HG03064 (cell line): ENCODE data around the gene BCR.

Experiments
- ATAC-seq: cut with Tn5 transposase; IDR thresholded peaks from one replicate; pipeline ENCODE4 v1.9.1; 2021; ENCODE audit warnings: low read depth; ENCODE audit not compliant: unreplicated experiment

BCR gene

DNA sequence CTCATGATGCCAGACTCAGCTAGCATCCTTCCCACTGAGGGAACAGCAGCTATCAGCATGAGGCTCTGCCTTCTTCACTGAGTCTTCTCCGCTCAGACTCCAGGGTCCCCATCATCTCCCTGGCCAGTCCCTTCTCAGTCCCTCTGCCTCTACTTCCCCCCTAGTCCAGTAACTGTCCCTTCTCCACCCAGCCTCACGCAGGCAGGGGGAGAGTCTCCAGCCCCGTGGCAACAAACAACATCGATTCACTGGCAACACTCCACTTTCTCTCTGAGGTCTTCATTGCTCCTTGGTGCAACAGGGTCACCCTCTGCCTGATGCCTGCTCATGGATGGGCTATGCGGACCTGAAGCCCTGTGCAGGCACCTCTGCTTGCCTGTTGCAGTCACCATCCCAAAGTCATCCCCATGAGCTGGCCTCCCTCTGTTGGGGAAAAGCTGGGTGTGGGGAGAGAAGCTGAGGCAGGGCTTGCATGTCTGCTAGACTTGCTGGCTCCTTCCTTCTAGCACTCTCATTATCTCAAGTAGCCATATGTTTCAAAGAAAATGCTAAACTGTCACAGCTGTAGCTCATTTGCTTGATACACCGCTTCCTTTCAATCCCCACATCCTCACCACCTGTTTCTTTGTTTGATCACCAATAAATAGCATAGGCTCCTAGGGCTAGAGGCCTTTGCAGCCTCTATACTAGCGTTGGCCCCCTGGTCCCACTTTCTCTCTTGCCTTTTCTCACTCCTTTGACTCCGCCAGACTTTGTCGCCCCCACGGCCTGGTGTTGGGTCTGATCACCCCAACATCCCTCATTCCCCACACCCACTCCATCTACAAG, 4.3 kb upstream of the BCR start:
- ATAC-seq, result no peak

- ATAC-seq, result no peak
Measured at GRCh38 chr22:23176645-23177027, 3.7 kb upstream of the BCR start.

DNA sequence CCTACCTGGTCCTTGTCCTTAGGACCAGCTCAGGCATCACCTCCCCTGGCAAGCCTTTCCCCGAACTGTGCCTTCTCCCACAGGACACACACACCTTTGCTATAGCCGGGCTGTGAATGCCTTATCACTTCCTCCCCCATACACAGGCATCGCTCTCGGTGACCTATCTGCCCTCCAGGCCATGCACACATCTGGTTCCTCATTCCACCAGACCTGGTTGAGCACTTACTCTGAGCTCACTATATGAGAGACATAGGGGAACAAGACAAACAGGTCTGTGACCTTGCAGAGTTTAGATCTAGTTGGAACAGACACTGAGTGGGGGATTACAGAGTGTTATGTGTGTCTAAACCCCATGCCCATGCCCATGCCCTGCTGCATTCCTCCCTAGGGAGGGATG, 3.1 kb upstream of the BCR start:
- no peak for ATAC-seq

DNA sequence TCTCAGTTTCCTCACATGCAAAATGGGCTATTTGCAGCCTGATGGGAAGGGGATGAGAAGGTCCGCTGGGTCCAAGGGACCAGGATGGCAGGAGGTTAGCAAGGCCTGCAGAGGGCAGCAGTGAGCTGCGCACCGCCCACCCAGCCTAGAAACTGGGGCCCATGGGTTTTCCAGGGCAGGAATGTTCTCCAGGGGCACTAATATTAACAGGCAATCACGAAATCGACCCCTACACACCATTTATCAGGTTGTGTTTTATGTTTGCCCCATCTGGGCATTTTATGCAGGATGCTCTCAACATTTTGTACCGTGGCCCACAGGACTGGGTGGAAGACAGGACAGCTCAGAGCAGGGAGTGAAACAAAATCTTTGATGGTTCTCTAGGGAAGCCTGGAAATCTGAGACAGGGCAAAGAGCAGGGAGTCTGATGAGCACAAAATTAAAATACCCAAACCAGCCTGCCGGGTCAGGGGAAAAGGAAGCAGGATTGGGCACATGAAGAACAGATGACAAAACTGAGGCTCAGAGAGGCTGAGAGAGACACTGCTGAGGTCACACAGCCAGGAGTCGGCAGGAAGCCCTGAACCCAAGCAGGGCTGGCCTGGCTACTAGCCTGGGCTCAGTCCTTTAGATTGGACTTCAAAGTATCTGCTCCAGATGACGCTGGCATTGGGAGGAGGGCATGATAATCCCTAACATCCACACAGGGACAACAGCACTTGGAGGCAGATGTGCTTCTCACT, 1.6 kb upstream of the BCR start:
- ATAC-seq, result no peak

- ATAC-seq, result no peak
Measured at GRCh38 chr22:23179381-23180299, 669 bp upstream of the BCR start.

DNA sequence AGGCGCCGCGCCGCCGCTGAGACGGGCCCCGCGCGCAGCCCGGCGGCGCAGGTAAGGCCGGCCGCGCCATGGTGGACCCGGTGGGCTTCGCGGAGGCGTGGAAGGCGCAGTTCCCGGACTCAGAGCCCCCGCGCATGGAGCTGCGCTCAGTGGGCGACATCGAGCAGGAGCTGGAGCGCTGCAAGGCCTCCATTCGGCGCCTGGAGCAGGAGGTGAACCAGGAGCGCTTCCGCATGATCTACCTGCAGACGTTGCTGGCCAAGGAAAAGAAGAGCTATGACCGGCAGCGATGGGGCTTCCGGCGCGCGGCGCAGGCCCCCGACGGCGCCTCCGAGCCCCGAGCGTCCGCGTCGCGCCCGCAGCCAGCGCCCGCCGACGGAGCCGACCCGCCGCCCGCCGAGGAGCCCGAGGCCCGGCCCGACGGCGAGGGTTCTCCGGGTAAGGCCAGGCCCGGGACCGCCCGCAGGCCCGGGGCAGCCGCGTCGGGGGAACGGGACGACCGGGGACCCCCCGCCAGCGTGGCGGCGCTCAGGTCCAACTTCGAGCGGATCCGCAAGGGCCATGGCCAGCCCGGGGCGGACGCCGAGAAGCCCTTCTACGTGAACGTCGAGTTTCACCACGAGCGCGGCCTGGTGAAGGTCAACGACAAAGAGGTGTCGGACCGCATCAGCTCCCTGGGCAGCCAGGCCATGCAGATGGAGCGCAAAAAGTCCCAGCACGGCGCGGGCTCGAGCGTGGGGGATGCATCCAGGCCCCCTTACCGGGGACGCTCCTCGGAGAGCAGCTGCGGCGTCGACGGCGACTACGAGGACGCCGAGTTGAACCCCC, 798 bp downstream of the BCR start:
- no peak for ATAC-seq

DNA sequence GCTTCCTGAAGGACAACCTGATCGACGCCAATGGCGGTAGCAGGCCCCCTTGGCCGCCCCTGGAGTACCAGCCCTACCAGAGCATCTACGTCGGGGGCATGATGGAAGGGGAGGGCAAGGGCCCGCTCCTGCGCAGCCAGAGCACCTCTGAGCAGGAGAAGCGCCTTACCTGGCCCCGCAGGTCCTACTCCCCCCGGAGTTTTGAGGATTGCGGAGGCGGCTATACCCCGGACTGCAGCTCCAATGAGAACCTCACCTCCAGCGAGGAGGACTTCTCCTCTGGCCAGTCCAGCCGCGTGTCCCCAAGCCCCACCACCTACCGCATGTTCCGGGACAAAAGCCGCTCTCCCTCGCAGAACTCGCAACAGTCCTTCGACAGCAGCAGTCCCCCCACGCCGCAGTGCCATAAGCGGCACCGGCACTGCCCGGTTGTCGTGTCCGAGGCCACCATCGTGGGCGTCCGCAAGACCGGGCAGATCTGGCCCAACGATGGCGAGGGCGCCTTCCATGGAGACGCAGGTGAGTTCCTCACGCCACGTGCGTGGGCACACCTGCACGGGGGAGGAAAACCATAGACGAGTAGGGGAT, 1.5 kb downstream of the BCR start:
- ATAC-seq, result no peak

DNA sequence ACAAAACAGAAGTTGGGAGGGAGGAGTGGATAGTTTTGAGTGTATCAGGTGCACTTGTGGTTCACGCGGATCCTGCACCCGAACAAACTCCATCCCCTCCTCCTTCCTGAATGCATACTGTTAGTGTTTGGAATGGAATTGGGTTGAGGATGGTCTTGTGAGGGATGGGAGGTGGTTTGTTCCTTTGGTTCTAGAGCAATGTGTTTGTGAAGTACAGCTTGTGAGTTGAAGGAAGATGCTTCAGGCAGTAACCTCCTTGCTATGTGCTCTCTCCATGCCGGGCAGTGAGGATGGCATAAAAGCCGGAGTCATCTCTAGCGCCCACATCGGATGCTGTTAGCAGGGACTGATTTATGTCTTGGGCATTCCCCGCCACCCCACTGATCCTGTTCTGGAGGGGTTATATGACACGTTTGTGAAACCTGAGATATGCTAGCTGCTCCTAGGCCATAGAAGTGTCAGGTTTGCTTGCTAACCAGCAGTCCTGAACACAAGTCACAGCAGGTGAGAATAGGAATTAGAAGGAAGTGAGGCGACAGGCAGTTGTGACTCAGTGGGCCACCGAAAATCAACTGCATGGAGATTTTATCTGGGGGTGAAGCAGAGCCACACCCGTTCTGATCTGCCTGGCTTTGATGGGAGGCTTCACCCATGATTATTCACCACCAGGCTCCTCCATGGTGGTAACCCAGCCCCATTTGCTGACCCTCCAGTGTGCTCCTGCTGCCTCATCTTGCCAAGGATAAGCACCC, 2.2 kb downstream of the BCR start:
- ATAC-seq, result no peak

- ATAC-seq, result no peak
Measured at GRCh38 chr22:23183061-23183698, 2.9 kb downstream of the BCR start.

DNA sequence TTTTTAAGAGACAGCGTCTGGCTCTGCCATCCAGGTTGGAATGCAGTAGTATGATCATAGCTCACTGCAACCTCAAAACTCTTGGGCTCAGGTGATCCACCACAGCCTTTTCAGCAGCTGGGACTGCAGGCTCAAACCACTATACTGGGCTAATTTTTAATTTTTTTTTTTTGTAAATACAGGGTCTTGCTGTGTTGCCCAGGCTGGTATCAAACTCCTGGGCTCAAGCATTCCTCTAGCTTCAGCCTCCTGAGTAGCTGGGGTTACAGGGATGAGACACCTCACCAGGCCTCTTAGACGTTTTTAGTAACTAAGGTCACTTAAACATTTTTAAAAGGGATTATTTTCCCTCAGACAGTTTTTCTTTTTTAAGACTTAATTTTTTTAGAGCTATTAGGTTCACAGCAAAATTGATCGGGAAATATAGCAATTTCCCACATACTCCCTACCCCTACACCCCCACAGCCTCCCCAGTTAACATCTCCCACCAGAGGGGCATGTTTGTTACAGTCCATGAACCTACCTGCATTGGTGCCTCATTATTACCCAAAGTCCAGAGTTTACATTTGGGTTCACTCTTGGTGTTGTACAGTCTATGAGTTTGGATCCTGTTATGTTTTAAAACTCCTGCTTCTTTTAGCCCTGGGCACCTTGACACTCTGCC, 3.9 kb downstream of the BCR start:
- ATAC-seq, result no peak

DNA sequence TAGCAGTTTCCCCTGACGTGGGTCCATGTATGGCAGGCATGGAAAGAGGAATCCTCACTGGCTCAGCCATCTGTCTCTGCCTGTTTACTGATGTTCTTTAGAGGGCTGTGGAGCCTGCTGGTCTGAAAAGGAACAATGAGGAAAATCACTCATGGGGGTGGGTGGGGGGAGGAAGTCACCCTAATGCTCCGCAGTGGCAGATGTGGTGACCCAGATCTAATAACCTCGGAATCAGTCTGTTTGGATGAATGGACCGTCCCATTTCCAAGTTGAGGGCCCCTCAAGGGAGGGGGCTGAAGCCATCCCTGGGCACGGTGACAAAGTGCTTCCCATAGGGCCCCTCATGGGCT, 4.4 kb downstream of the BCR start:
- no peak for ATAC-seq

- ATAC-seq, result no peak
Measured at GRCh38 chr22:23187211-23187610, 6.9 kb downstream of the BCR start.

- no peak for ATAC-seq
Measured at GRCh38 chr22:23187871-23188700, 7.8 kb downstream of the BCR start.

GRCh38 chr22:23190526-23190925, 10.2 kb downstream of the BCR start:
- ATAC-seq, result no peak

GRCh38 chr22:23192133-23192532, 11.8 kb downstream of the BCR start:
- ATAC-seq, result no peak

DNA sequence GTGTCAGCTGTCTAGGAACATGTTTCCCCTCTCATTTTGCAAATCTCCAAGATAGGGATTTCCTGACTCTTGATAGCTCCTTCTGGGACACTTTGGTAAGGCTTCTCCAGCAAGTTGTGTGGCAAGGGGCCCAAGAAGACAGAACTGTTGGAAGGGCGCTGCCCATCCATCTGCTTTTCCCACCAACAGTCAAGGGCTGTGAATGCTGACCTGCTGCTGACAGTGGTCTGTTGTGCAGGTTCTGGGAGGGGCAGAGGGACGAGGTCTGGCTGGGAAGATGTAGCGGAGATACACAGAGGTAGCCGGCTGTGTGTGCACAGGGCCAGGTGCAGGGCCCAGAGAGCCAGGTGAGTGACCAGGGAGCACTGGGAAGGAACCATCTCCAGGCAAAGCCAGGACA, 12.2 kb downstream of the BCR start:
- ATAC-seq, result no peak

DNA sequence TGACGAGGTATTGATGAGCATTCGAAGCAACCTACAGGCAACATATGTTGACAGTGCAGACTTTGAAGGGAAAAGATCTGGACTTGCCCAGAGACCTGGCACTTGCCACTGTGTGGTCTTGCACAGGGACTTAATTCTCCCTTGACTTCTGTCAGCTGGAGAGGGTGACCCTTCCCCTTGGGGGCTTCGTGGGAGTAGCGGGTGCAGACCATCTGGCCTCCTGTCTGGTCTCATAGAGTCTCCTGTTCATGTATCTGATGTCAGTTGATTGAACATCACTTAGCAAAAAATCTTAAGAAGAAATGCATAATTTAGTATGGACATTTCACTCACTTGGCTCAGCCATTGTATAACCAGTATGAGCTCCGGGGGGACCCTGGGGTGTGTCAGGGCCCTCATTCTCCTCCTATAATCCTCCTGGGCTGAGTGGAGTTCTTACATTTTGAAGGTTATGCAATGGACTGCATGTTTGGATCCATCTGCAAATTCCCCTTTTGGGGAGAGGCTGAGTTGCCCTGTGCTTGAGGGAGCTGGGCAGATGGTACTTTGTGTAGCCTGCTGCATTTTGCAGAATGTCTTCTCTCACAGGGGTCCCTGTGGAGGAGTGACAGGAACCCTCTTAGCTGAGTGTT, 13.0 kb downstream of the BCR start:
- ATAC-seq, result no peak
